Body of pancreas (tissue), 4 donors: Measurements from ENCODE around the gene AMD1. TPM values are rescaled to one million over a fixed set of nuclear protein-coding genes. Genes with fewer than 3 reads are reported as not detected.

Experiments
- ATAC-seq: fragments of 150-250 bp; one replicate; pipeline ENCODE4 v1.9.1; 2016
- DNase-seq, 4 donors: peaks; one replicate each; pipeline ENCODE4 v3.0.0-alpha.2; 2019
- H3K27ac ChIP-seq, 4 donors: fragments of 200-600 bp; sonication (generic); 1 replicate in 3 of 4; 2 replicates in 1 of 4; pipeline versions ENCODE4 v1.5.1 to v1.6.1; 2016 to 2019; ENCODE audit warnings: mild to moderate bottlenecking in 1 of 4, mixed read lengths in 1 of 4, moderate library complexity in 1 of 4
- H3K27me3 ChIP-seq, 2 donors: fragments of 200-600 bp; sonication (generic); one replicate each; pipeline ENCODE4 v1.6.0; 2016; ENCODE audit warnings: mild to moderate bottlenecking in 1 of 2
- H3K36me3 ChIP-seq, 2 donors: fragments of 200-600 bp; sonication (generic); replicated peaks in 1 of 2; 2 replicates each; pipeline ENCODE4 v1.5.1; 2016; ENCODE audit warnings: low read depth in 2 of 2; ENCODE audit not compliant: insufficient read depth in 1 of 2
- H3K4me1 ChIP-seq: fragments of 200-600 bp; sonication (generic); one replicate; pipeline ENCODE4 v1.6.0; 2016
- H3K4me3 ChIP-seq, 2 donors: fragments of 200-600 bp; sonication (generic); 1 replicate in 1 of 2; 2 replicates in 1 of 2; pipeline ENCODE4 v1.5.1; 2016 to 2019
- H3K9me3 ChIP-seq, 3 donors: fragments of 200-600 bp; sonication (generic); 1 replicate in 2 of 3; 2 replicates in 1 of 3; pipeline ENCODE4 v1.5.1; 2016
- POLR2A ChIP-seq, 3 donors: fragments of 450-650 bp; IDR thresholded peaks; one replicate each; pipeline ENCODE4 v1.6.1; 2016; ENCODE audit warnings: antibody characterized with exemption in 3 of 3, mild to moderate bottlenecking in 2 of 3
- WGBS, 2 donors: methylation state at CpG; one replicate each; pipeline ENCODE4 v1.1.5; 2017; 5-methylcytosine and 5-hydroxymethylcytosine counted together
- intact Hi-C: fragments of 100-400 bp; cut with DNase I; formaldehyde crosslinking; loops from one replicate; pipeline ENCODE4 v1.15.1; 2023
- total RNA-seq, 2 donors: library from RNA; depleted of rRNA; stranded (reverse); fragments of >200 nt; gene quantifications; one replicate each; pipeline ENCODE4 v1.1.0, GENCODE V29; 2016
- TF ChIP-seq, protein P1 (sequence below), 7 experiments: fragments of 450-650 bp in 4 of 7; fragments of 200-600 bp in 3 of 7; sonication (generic) in 3 of 7; IDR thresholded peaks; one replicate each; pipeline ENCODE4 v1.5.1; 2016 to 2019; ENCODE audit warnings: antibody characterized with exemption in 7 of 7

Gene AMD1
- total RNA-seq, 2 donors from 2014 or later = 42.0 to 60.3 TPM

DNA sequence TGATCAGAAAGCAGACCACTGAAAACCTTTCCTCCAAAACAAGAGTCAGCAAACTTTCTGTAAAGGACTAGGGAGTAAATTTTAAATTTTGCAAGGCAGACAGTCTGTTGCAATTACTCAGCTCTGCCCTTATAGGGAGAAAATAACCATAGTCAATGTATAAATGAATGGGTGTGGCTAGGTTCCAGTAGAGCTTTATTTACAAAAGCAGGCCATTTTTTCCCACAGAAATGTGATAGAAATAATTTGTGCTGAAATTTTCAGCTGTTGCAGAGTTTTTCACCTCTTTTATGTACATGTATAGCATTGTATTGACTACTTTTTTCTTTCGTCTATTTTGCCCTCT is 7.7 kb downstream of the AMD1 start:
- H3K27me3 ChIP-seq = no peaks in the 10 kb centered on the region
- peaks cover 76% of the 10 kb centered on the region for H3K4me1 ChIP-seq
- DNase-seq = no peak
- no peaks in the 10 kb centered on the region for H3K36me3 ChIP-seq
- no peak overlapping the region for H3K27ac ChIP-seq
- WGBS, 2 donors = 35 to 36% methylated on average over 1 of the region's 1 CpG
- H3K9me3 ChIP-seq = no peaks in the 10 kb centered on the region
- intact Hi-C loops = no loop called here
- TF ChIP-seq, protein P1, sequence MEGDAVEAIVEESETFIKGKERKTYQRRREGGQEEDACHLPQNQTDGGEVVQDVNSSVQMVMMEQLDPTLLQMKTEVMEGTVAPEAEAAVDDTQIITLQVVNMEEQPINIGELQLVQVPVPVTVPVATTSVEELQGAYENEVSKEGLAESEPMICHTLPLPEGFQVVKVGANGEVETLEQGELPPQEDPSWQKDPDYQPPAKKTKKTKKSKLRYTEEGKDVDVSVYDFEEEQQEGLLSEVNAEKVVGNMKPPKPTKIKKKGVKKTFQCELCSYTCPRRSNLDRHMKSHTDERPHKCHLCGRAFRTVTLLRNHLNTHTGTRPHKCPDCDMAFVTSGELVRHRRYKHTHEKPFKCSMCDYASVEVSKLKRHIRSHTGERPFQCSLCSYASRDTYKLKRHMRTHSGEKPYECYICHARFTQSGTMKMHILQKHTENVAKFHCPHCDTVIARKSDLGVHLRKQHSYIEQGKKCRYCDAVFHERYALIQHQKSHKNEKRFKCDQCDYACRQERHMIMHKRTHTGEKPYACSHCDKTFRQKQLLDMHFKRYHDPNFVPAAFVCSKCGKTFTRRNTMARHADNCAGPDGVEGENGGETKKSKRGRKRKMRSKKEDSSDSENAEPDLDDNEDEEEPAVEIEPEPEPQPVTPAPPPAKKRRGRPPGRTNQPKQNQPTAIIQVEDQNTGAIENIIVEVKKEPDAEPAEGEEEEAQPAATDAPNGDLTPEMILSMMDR (IDR thresholded peaks at IDR 0.05) = no peak
- TF ChIP-seq POLR2A (IDR thresholded peaks at IDR 0.05) = no peak
- no peak for ATAC-seq
- H3K4me3 ChIP-seq = no peak overlapping the region

DNA sequence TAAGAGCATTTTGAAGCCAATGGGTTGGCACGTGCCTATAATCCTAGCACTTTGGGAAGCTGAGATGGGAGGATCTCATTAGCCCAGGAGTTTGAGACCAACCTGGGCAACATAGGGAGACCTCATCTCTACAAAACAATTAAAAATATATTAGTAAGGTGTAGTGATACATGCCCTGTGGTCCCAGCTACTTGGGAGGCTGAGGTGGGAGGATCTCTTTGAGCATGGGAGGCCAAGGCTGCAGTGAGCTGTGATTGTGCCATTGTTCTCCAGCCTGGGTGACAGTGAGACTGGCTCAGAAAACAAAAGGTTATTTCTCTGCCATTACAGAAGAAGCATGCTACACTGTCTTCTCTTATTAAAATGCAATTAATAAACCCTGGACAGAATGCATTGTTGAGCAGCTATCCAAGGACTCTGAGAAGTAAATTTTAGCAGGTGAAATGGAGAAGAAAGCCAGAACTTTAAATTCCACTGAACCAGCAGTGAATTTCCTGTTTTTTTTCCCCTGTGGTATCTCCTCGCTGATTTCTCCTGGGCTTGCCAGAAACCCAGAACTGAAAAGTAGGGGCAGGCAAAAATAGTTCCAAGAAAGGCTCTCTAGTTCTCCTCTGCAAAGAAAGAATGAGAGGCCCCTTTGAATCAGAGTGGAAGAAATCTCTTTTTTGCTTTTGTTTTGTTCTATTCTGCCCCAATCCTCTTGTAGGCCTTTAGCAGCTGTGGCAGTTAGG is 8.4 kb downstream of the AMD1 start:
- H3K4me1 ChIP-seq = peaks cover 68% of the 10 kb centered on the region
- no peak for TF ChIP-seq POLR2A (IDR thresholded peaks at IDR 0.05)
- TF ChIP-seq, protein P1 (IDR thresholded peaks at IDR 0.05) = no peak
- intact Hi-C loops = no loop called here
- ATAC-seq = no peak
- no peaks in the 10 kb centered on the region for H3K9me3 ChIP-seq
- WGBS, 2 donors = 60 to 65% methylated on average over 2 of the region's 2 CpGs
- H3K36me3 ChIP-seq = no peaks in the 10 kb centered on the region
- no peak overlapping the region for H3K4me3 ChIP-seq
- DNase-seq = no peak
- no peaks in the 10 kb centered on the region for H3K27me3 ChIP-seq
- H3K27ac ChIP-seq = no peak overlapping the region

DNA sequence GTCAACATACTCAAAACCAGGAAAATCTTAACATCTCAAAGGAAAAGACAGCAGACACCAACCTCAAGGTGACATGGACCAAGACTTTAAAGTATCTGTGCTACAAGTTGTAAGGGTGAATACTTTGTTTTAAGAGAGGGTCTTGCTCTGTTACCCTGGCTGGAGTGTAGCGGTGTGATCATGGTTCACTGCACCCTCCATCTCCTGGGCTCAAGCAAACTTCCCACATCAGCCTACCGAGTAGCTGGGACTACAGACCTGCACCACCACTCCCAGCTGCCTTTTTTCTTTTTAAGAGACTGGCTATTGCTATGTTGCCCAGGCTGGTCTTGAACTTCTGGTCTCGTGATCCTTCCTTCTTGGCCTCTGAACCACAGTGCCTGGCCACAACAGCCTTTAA is 9.7 kb downstream of the AMD1 start:
- DNase-seq = no peak
- no peak for ATAC-seq
- no peaks in the 10 kb centered on the region for H3K9me3 ChIP-seq
- TF ChIP-seq POLR2A (IDR thresholded peaks at IDR 0.05) = no peak
- TF ChIP-seq, protein P1 (IDR thresholded peaks at IDR 0.05) = no peak
- intact Hi-C loops = no loop called here
- H3K4me1 ChIP-seq = peaks cover 55% of the 10 kb centered on the region
- no peaks in the 10 kb centered on the region for H3K36me3 ChIP-seq
- H3K27me3 ChIP-seq = no peaks in the 10 kb centered on the region
- H3K4me3 ChIP-seq = no peak overlapping the region
- WGBS, 2 donors = 74 to 92% methylated on average over 3 of the region's 3 CpGs
- H3K27ac ChIP-seq = no peak overlapping the region

DNA sequence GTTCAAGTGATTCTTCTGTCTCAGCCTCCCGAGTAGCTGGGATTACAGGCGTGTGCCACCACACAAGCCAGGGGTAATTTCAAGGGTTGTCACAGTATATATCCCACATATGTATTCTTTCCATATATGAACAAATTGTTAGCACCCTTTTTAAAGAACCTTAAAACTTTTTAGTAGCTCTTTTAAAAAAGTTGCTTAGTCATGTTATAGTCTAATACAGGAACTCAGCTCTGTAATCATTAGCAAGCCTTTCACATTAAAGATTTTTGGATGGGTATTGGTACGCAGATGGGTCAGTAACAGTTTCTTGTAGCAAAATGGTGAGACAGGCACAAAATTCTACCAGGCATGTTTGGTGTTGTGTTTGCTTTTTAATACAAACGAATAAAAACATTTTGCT is 10.9 kb downstream of the AMD1 start:
- H3K4me3 ChIP-seq = no peak overlapping the region
- no peaks in the 10 kb centered on the region for H3K27me3 ChIP-seq
- intact Hi-C loops = no loop called here
- peaks cover 0 to 5% of the 10 kb centered on the region in 2 donors for H3K36me3 ChIP-seq
- DNase-seq (no peak), ATAC-seq (no peak)
- TF ChIP-seq, protein P1 (IDR thresholded peaks at IDR 0.05) = no peak
- TF ChIP-seq POLR2A (IDR thresholded peaks at IDR 0.05) = no peak
- no peak overlapping the region for H3K27ac ChIP-seq
- no peaks in the 10 kb centered on the region for H3K9me3 ChIP-seq
- WGBS, 2 donors = 74 to 82% methylated on average over 4 of the region's 4 CpGs
- H3K4me1 ChIP-seq = peaks cover 43% of the 10 kb centered on the region

DNA sequence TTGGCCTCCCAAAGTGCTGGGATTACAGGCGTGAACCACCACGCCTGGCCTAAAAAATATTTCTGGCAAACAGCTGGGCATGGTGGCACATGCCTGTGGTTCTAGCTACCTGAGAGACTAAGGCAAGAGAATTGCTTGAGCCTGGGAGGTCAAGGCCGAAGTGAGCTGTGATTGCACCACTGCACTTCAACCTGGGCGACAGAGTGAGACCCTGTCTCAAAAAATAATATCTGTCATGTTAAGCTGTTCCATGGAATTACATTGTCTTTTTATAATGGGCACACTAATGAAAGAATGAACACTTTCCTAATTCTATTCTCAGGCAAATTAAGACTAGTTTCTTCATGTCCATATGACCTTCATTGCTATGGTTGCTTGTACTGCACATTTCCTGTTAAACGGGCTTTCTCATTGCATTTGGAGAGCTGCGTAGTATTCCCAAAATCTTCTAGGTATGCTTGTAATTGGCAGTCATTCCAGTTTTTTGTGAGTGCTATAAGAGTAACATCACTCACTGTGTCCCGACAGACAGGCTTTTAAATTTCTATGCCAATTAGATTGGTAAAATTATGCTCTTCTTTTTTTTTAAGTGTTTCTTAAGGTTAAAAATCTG is 12.1 kb downstream of the AMD1 start:
- ATAC-seq = no peak
- Histone ChIP-seq H3K27ac (no peak overlapping the region), H3K9me3 (no peaks in the 10 kb centered on the region), H3K4me1 (peaks cover 40% of the 10 kb centered on the region), H3K36me3 (peaks cover 0 to 6% of the 10 kb centered on the region in 2 donors), H3K4me3 (no peak overlapping the region), H3K27me3 (no peaks in the 10 kb centered on the region)
- no peak for TF ChIP-seq POLR2A (IDR thresholded peaks at IDR 0.05)
- TF ChIP-seq, protein P1 (IDR thresholded peaks at IDR 0.05) = no peak
- no peak for DNase-seq
- intact Hi-C loops = no loop called here
- WGBS, 2 donors = 86 to 88% methylated on average over 7 of the region's 7 CpGs
